A673 (cell line): ENCODE measurements around the gene LRRC4C. TPM values are rescaled to one million over a fixed set of nuclear protein-coding genes. Genes with fewer than 3 reads are reported as not detected.

ENCODE experiments used
- BruUV-seq: library from RNA; stranded (reverse); fragments of 400-500 nt; replicated peaks from 2 replicates; lab custom pipeline; 2021; lab: Mats Ljungman, UMichigan
- CTCF ChIA-PET: fragments of 300-600 bp; sonication (Branson Sonifier 250); formaldehyde crosslinking; loops from one replicate; lab custom pipeline; 2022; ENCODE audit warnings: antibody characterized with exemption; lab: Charles Lee
- POLR2A ChIA-PET: fragments of 300-600 bp; sonication (Branson Sonifier 250); formaldehyde crosslinking; loops from one replicate; lab custom pipeline; 2022; ENCODE audit warnings: antibody characterized with exemption; ENCODE audit not compliant: low non-redundant PET; lab: Charles Lee
- DNase-seq: peaks from one replicate; pipeline ENCODE4 v3.0.0-alpha.2; 2015; ENCODE audit warnings: low spot score
- H3K27ac ChIP-seq: fragments of 200-600 bp; sonication (generic); 2 replicates; pipeline ENCODE4 v1.5.1; 2016; ENCODE audit warnings: mixed run types, low read depth, mild to moderate bottlenecking, mixed read lengths, antibody characterized with exemption, low read length; ENCODE audit not compliant: poor library complexity, severe bottlenecking
- H3K27me3 ChIP-seq: fragments of 200-600 bp; sonication (generic); replicated peaks from 2 replicates; pipeline ENCODE4 v1.6.1; 2017; ENCODE audit warnings: mixed run types, low read depth, mild to moderate bottlenecking, mixed read lengths, antibody characterized with exemption, low read length; ENCODE audit not compliant: insufficient read depth, poor library complexity
- H3K36me3 ChIP-seq: fragments of 200-600 bp; sonication (generic); 2 replicates; pipeline ENCODE4 v1.6.1; 2016; ENCODE audit warnings: mixed run types, mild to moderate bottlenecking, mixed read lengths, antibody characterized with exemption, low read length; ENCODE audit not compliant: insufficient read depth, poor library complexity, severe bottlenecking
- H3K4me1 ChIP-seq: fragments of 200-600 bp; sonication (generic); 2 replicates; pipeline ENCODE4 v1.6.1; 2017; ENCODE audit warnings: mixed run types, mild to moderate bottlenecking, mixed read lengths, antibody characterized with exemption, low read length; ENCODE audit not compliant: insufficient read depth, poor library complexity, severe bottlenecking
- H3K4me3 ChIP-seq: fragments of 200-600 bp; sonication (generic); 2 replicates; pipeline ENCODE4 v1.5.1; 2016; ENCODE audit warnings: low read depth, mixed run types, mild to moderate bottlenecking, mixed read lengths, low read length; ENCODE audit not compliant: poor library complexity, severe bottlenecking
- H3K9me3 ChIP-seq: fragments of 200-600 bp; sonication (generic); 2 replicates; pipeline ENCODE4 v1.6.1; 2016; ENCODE audit warnings: mixed run types, low read depth, mild to moderate bottlenecking, mixed read lengths, antibody characterized with exemption, low read length; ENCODE audit not compliant: poor library complexity, severe bottlenecking
- CTCF ChIP-seq: fragments of 300-800, 200-600 bp; sonication (generic); conservative IDR thresholded peaks from 2 replicates; pipeline ENCODE4 v1.5.1; 2017; ENCODE audit warnings: low read depth, mild to moderate bottlenecking, antibody characterized with exemption, low read length, moderate library complexity, mixed read lengths
- EZH2 ChIP-seq: fragments of 200-600 bp; sonication (generic); IDR thresholded peaks from 2 replicates; pipeline ENCODE4 v1.6.1; 2017; ENCODE audit warnings: borderline replicate concordance, low read depth, mild to moderate bottlenecking, mixed read lengths, antibody characterized with exemption, low read length; ENCODE audit not compliant: poor library complexity, severe bottlenecking
- intact Hi-C: fragments of 100-400 bp; cut with micrococcal nuclease; formaldehyde crosslinking; loops from one replicate; pipeline ENCODE4 v1.10.0; 2022; ENCODE audit not compliant: unreplicated experiment
- total RNA-seq: library from RNA; stranded (reverse); gene quantifications from 2 replicates; pipeline ENCODE4 v1.2.3, GENCODE V29; 2021

LRRC4C gene
- total RNA-seq, 1 experiment from 2014 or later: 38.3 TPM

GRCh38 chr11:41189701-41190436 lies 269.6 kb downstream of the LRRC4C start:
- ChIA-PET POLR2A (no interaction called here), CTCF (interaction anchor here (0.8 kb wide), 1 partner anchor 11 kb away, joined by 3 read pairs; no protein-coding TSS in a partner anchor)
- DNase-seq: no peak
- H3K36me3 ChIP-seq: no peaks in the 10 kb centered on the region
- TF ChIP-seq EZH2 (no peak), CTCF (no peak)
- H3K27me3 ChIP-seq: no peaks in the 10 kb centered on the region
- no peak overlapping the region for H3K27ac ChIP-seq
- H3K9me3 ChIP-seq: peaks cover 4% of the 10 kb centered on the region
- no peaks in the 10 kb centered on the region for H3K4me1 ChIP-seq
- BruUV-seq: no TSS peak
- intact Hi-C loops: no loop called here
- H3K4me3 ChIP-seq: no peak overlapping the region

GRCh38 chr11:41177791-41178190 lies 281.7 kb downstream of the LRRC4C start:
- intact Hi-C loops: no loop called here
- no peak for DNase-seq
- BruUV-seq: no TSS peak
- TF ChIP-seq CTCF: no peak
- no peak for TF ChIP-seq EZH2
- H3K4me1 ChIP-seq: no peaks in the 10 kb centered on the region
- H3K27me3 ChIP-seq: no peaks in the 10 kb centered on the region
- ChIA-PET POLR2A (no interaction called here), CTCF (no interaction called here)
- H3K9me3 ChIP-seq: no peaks in the 10 kb centered on the region
- H3K4me3 ChIP-seq: no peak overlapping the region
- H3K36me3 ChIP-seq: no peaks in the 10 kb centered on the region
- no peak overlapping the region for H3K27ac ChIP-seq

- TF ChIP-seq EZH2: no peak
- TF ChIP-seq CTCF: peak; percentile 22; the same call in 1 of the 2 replicates
- no peaks in the 10 kb centered on the region for H3K27me3 ChIP-seq
- BruUV-seq: no TSS peak
- H3K4me3 ChIP-seq: no peak overlapping the region
- no peak for DNase-seq
- intact Hi-C loops: no loop called here
- H3K4me1 ChIP-seq: no peaks in the 10 kb centered on the region
- no peaks in the 10 kb centered on the region for H3K36me3 ChIP-seq
- no peaks in the 10 kb centered on the region for H3K9me3 ChIP-seq
- no peak overlapping the region for H3K27ac ChIP-seq
- CTCF ChIA-PET: no interaction called here
- POLR2A ChIA-PET: no interaction called here
Observed at GRCh38 chr11:41175304-41175972, 284.0 kb downstream of the LRRC4C start.
